Measurements from ENCODE around the gene LMOD1. TPM values are rescaled to one million over a fixed set of nuclear protein-coding genes. Genes with fewer than 3 reads are reported as not detected.

LMOD1 gene
- total and polyA plus RNA-seq, 2 donors (not counting 1 experiment from before 2014, with no cell fraction given) = 36.3 to 74.9 TPM

GRCh38 chr1:201937624-201938213, 8.6 kb downstream of the LMOD1 start:
- Histone ChIP-seq H3K4me3 (replicated peaks in 1 of 4; ENCODE audit: control extremely low read depth in 1 of 4, insufficient read depth in 1 of 4, low read depth in 3 of 4, low read length in 4 of 4) (no peak overlapping the region), H3K4me1 (ENCODE audit: control insufficient read depth, extremely low read depth, insufficient read depth, low read length) (peaks cover 30% of the 10 kb centered on the region), H2AFZ (ENCODE audit: low read length) (no peak overlapping the region), H3K4me2 (ENCODE audit: extremely low read depth, insufficient read depth, low read length) (no peak overlapping the region), H3K27ac (ENCODE audit: insufficient read depth, low read length) (peak overlapping the region; percentile 49), H4K20me1 (ENCODE audit: control insufficient read depth, extremely low read depth, insufficient read depth, low read length) (no peaks in the 10 kb centered on the region), H3K9me3 (ENCODE audit: control insufficient read depth, insufficient read depth, low read depth, low read length) (no peaks in the 10 kb centered on the region), H3K79me2 (ENCODE audit: control insufficient read depth, insufficient read depth, low read length) (no peaks in the 10 kb centered on the region), H3K27me3 (ENCODE audit: control insufficient read depth, insufficient read depth, low read length) (no peaks in the 10 kb centered on the region), H3K36me3 (ENCODE audit: control insufficient read depth, insufficient read depth, low read length) (peaks cover 3% of the 10 kb centered on the region), H3K9ac (ENCODE audit: insufficient read depth, low read length) (no peak overlapping the region)
- peak; percentile 84 to 88 for DNase-seq (ENCODE audit: low read depth in 2 of 2)
- TF ChIP-seq EZH2 (IDR thresholded peaks at IDR 0.05; ENCODE audit: low read length, missing control alignments) = no peak
- TF ChIP-seq CTCF (conservative IDR thresholded peaks at IDR 0.05 in 1 of 2, IDR thresholded peaks at IDR 0.05 in 1 of 2; ENCODE audit: low read depth in 1 of 2, low read length in 2 of 2) = no peak

- no peak overlapping the region for H3K4me3 ChIP-seq (replicated peaks in 1 of 4; ENCODE audit: control extremely low read depth in 1 of 4, insufficient read depth in 1 of 4, low read depth in 3 of 4, low read length in 4 of 4)
- H3K9ac ChIP-seq (ENCODE audit: insufficient read depth, low read length) = no peak overlapping the region
- peak overlapping the region; percentile 36 for H2AFZ ChIP-seq (ENCODE audit: low read length)
- H3K4me2 ChIP-seq (ENCODE audit: extremely low read depth, insufficient read depth, low read length) = no peak overlapping the region
- H3K27me3 ChIP-seq (ENCODE audit: control insufficient read depth, insufficient read depth, low read length) = no peaks in the 10 kb centered on the region
- no peak overlapping the region for H3K27ac ChIP-seq (ENCODE audit: insufficient read depth, low read length)
- DNase-seq (ENCODE audit: low read depth in 2 of 2) = peak; percentile 33 to 53
- no peaks in the 10 kb centered on the region for H3K79me2 ChIP-seq (ENCODE audit: control insufficient read depth, insufficient read depth, low read length)
- TF ChIP-seq CTCF (conservative IDR thresholded peaks at IDR 0.05 in 1 of 2, IDR thresholded peaks at IDR 0.05 in 1 of 2; ENCODE audit: low read depth in 1 of 2, low read length in 2 of 2) (no peak), EZH2 (IDR thresholded peaks at IDR 0.05; ENCODE audit: low read length, missing control alignments) (no peak)
- H3K4me1 ChIP-seq (ENCODE audit: control insufficient read depth, extremely low read depth, insufficient read depth, low read length) = peaks cover 17% of the 10 kb centered on the region
- no peaks in the 10 kb centered on the region for H3K9me3 ChIP-seq (ENCODE audit: control insufficient read depth, insufficient read depth, low read depth, low read length)
- peaks cover 1% of the 10 kb centered on the region for H3K36me3 ChIP-seq (ENCODE audit: control insufficient read depth, insufficient read depth, low read length)
- no peaks in the 10 kb centered on the region for H4K20me1 ChIP-seq (ENCODE audit: control insufficient read depth, extremely low read depth, insufficient read depth, low read length)
These were observed 12.4 kb downstream of the LMOD1 start for GRCh38 chr1:201933840-201934430.

- no peak overlapping the region for H3K4me2 ChIP-seq (ENCODE audit: extremely low read depth, insufficient read depth, low read length)
- no peak for TF ChIP-seq EZH2 (IDR thresholded peaks at IDR 0.05; ENCODE audit: low read length, missing control alignments)
- no peak for TF ChIP-seq CTCF (conservative IDR thresholded peaks at IDR 0.05 in 1 of 2, IDR thresholded peaks at IDR 0.05 in 1 of 2; ENCODE audit: low read depth in 1 of 2, low read length in 2 of 2)
These were observed 15.5 kb downstream of the LMOD1 start for GRCh38 chr1:201930803-201931202.

More at GRCh38 chr1:201930803-201931202, 15.5 kb downstream of the LMOD1 start:
- Histone ChIP-seq H3K36me3 (ENCODE audit: control insufficient read depth, insufficient read depth, low read length) (no peaks in the 10 kb centered on the region), H2AFZ (ENCODE audit: low read length) (no peak overlapping the region), H3K4me1 (ENCODE audit: control insufficient read depth, extremely low read depth, insufficient read depth, low read length) (peaks cover 9% of the 10 kb centered on the region), H4K20me1 (ENCODE audit: control insufficient read depth, extremely low read depth, insufficient read depth, low read length) (no peaks in the 10 kb centered on the region), H3K9me3 (ENCODE audit: control insufficient read depth, insufficient read depth, low read depth, low read length) (no peaks in the 10 kb centered on the region), H3K79me2 (ENCODE audit: control insufficient read depth, insufficient read depth, low read length) (no peaks in the 10 kb centered on the region), H3K27ac (ENCODE audit: insufficient read depth, low read length) (no peak overlapping the region), H3K9ac (ENCODE audit: insufficient read depth, low read length) (no peak overlapping the region), H3K4me3 (replicated peaks in 1 of 4; ENCODE audit: control extremely low read depth in 1 of 4, insufficient read depth in 1 of 4, low read depth in 3 of 4, low read length in 4 of 4) (no peak overlapping the region), H3K27me3 (ENCODE audit: control insufficient read depth, insufficient read depth, low read length) (no peaks in the 10 kb centered on the region)
- DNase-seq (ENCODE audit: low read depth in 2 of 2) = no peak

All from fibroblast of lung (primary cell).